ENCODE data around the gene PHF2. TPM values are rescaled to one million over a fixed set of nuclear protein-coding genes. Genes with fewer than 3 reads are reported as not detected.
A peak's percentile ranks its signal among the peaks of the same experiment; 100 is the strongest.

Gene PHF2
- total RNA-seq, result 10 to 100 TPM; 22.7 to 23.4 TPM

- intact Hi-C loops (cut with DNase I), result no loop called here
- H3K27me3 ChIP-seq, result no peaks in the 10 kb centered on the region
- peaks cover 10% of the 10 kb centered on the region for H3K4me1 ChIP-seq
- H3K9ac ChIP-seq (ENCODE audit: low read depth in 2 of 2, low read length in 2 of 2), result peak within 1 kb of the TSS; percentile 84 to 90
- H3K9me3 ChIP-seq, result no peaks in the 10 kb centered on the region
- H3K36me3 ChIP-seq, result no peaks in the 10 kb centered on the region
- H3K27ac ChIP-seq, result peak within 1 kb of the TSS; percentile 71
- DNase-seq, result no peak
- H3K4me3 ChIP-seq, result peak within 1 kb of the TSS; percentile 74
- TF ChIP-seq CTCF (IDR thresholded peaks at IDR 0.05), result no peak
Observed at GRCh38 chr9:93576258-93577077, at the start of gene PHF2. Gene PHF2 (plus strand): TSS chr9:93576584. CDS start chr9:93576774, 190 bp downstream.

GRCh38 chr9:93531374-93531773 is 45.0 kb upstream of the PHF2 start:
- no peaks in the 10 kb centered on the region for H3K9me3 ChIP-seq
- no peak overlapping the region for H3K9ac ChIP-seq (ENCODE audit: low read depth in 2 of 2, low read length in 2 of 2)
- intact Hi-C loops (cut with DNase I), result loop anchor here (10.0 kb wide), 1 partner anchor 257 kb away; no protein-coding TSS in a partner anchor
- H3K4me1 ChIP-seq, result no peaks in the 10 kb centered on the region
- no peak overlapping the region for H3K27ac ChIP-seq
- TF ChIP-seq CTCF (IDR thresholded peaks at IDR 0.05), result no peak
- DNase-seq, result no peak
- H3K27me3 ChIP-seq, result no peaks in the 10 kb centered on the region
- no peaks in the 10 kb centered on the region for H3K36me3 ChIP-seq
- H3K4me3 ChIP-seq, result no peak overlapping the region

- H3K9ac ChIP-seq (ENCODE audit: low read depth in 2 of 2, low read length in 2 of 2), result no peak overlapping the region
- H3K36me3 ChIP-seq, result no peaks in the 10 kb centered on the region
- H3K27ac ChIP-seq, result no peak overlapping the region
- no peaks in the 10 kb centered on the region for H3K9me3 ChIP-seq
- no peak overlapping the region for H3K4me3 ChIP-seq
- DNase-seq, result no peak
- H3K4me1 ChIP-seq, result no peaks in the 10 kb centered on the region
- intact Hi-C loops (cut with DNase I), result loop anchor here (10.0 kb wide), 1 partner anchor 257 kb away; no protein-coding TSS in a partner anchor
- H3K27me3 ChIP-seq, result no peaks in the 10 kb centered on the region
- TF ChIP-seq CTCF (IDR thresholded peaks at IDR 0.05), result no peak
Observed at GRCh38 chr9:93532141-93532540, 44.2 kb upstream of the PHF2 start.

GRCh38 chr9:93533863-93534262 is 42.5 kb upstream of the PHF2 start:
- H3K36me3 ChIP-seq, result no peaks in the 10 kb centered on the region
- H3K27me3 ChIP-seq, result no peaks in the 10 kb centered on the region
- no peaks in the 10 kb centered on the region for H3K4me1 ChIP-seq
- H3K27ac ChIP-seq, result no peak overlapping the region
- H3K4me3 ChIP-seq, result no peak overlapping the region
- no peak overlapping the region for H3K9ac ChIP-seq (ENCODE audit: low read depth in 2 of 2, low read length in 2 of 2)
- DNase-seq, result no peak
- TF ChIP-seq CTCF (IDR thresholded peaks at IDR 0.05), result no peak
- intact Hi-C loops (cut with DNase I), result loop anchor here (10.0 kb wide), 1 partner anchor 259 kb away; no protein-coding TSS in a partner anchor
- no peaks in the 10 kb centered on the region for H3K9me3 ChIP-seq

GRCh38 chr9:93536167-93536566 is 40.2 kb upstream of the PHF2 start:
- H3K27ac ChIP-seq, result no peak overlapping the region
- H3K9ac ChIP-seq (ENCODE audit: low read depth in 2 of 2, low read length in 2 of 2), result no peak overlapping the region
- DNase-seq, result no peak
- H3K9me3 ChIP-seq, result no peaks in the 10 kb centered on the region
- H3K4me1 ChIP-seq, result no peaks in the 10 kb centered on the region
- H3K36me3 ChIP-seq, result no peaks in the 10 kb centered on the region
- no peaks in the 10 kb centered on the region for H3K27me3 ChIP-seq
- no peak for TF ChIP-seq CTCF (IDR thresholded peaks at IDR 0.05)
- H3K4me3 ChIP-seq, result no peak overlapping the region
- intact Hi-C loops (cut with DNase I), result loop anchor here (10.0 kb wide), 1 partner anchor 261 kb away; no protein-coding TSS in a partner anchor

Measured in colonic mucosa (tissue), 4 donors.